MM.1S (cell line): ENCODE data around the gene POMT2.

Experiments
- CTCF ChIP-seq: fragments of 300-600 bp; sonication (generic); IDR thresholded peaks from 2 replicates; pipeline ENCODE4 v1.5.1; 2016; ENCODE audit warnings: antibody characterized with exemption, low read length, mixed read lengths
- EZH2 ChIP-seq: fragments of 300-600 bp; sonication (generic); optimal IDR thresholded peaks from 2 replicates; pipeline ENCODE3; 2017; ENCODE audit warnings: low read depth, mild to moderate bottlenecking, antibody characterized with exemption, low read length, mixed read lengths

- TF ChIP-seq CTCF, result no peak
- TF ChIP-seq EZH2, result no peak
Measured at GRCh38 chr14:77305696-77306095, 15.0 kb downstream of the POMT2 start.
